Measurements from ENCODE around the gene WAPL. TPM values are rescaled to one million over a fixed set of nuclear protein-coding genes. Genes with fewer than 3 reads are reported as not detected.

WAPL gene
- total and polyA plus RNA-seq, 8 donors: 7.1 to 22.0 (median 12.4) TPM

DNA sequence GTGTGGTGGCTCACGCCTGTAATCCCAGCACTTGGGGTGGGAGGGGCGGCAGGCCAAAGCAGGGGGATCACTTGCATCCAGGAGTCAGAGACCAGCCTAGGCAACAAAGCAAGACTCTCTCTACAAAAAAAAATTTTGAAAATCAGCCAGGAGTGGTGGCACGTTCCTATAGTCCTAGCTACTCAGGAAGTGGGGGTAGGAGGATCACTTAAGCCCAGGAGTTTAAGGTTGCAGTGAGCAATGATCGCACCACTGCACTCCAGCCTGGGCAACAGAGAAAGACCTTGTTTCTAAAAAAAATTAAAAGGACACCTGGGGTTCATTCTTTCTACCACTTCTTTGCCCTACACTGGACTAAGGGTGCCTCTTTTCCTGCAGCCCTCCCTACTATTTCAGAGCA is 15.1 kb downstream of the WAPL start:
- Histone ChIP-seq H3K9me3 (no peaks in the 10 kb centered on the region), H3K4me1 (peaks cover 0 to 6% (median 4%) of the 10 kb centered on the region in 3 donors), H3K27ac (no peak overlapping the region), H3K36me3 (no peaks in the 10 kb centered on the region), H3K4me3 (no peak overlapping the region), H3K27me3 (no peaks in the 10 kb centered on the region)
- ATAC-seq: no peak
- TF ChIP-seq, protein P1, sequence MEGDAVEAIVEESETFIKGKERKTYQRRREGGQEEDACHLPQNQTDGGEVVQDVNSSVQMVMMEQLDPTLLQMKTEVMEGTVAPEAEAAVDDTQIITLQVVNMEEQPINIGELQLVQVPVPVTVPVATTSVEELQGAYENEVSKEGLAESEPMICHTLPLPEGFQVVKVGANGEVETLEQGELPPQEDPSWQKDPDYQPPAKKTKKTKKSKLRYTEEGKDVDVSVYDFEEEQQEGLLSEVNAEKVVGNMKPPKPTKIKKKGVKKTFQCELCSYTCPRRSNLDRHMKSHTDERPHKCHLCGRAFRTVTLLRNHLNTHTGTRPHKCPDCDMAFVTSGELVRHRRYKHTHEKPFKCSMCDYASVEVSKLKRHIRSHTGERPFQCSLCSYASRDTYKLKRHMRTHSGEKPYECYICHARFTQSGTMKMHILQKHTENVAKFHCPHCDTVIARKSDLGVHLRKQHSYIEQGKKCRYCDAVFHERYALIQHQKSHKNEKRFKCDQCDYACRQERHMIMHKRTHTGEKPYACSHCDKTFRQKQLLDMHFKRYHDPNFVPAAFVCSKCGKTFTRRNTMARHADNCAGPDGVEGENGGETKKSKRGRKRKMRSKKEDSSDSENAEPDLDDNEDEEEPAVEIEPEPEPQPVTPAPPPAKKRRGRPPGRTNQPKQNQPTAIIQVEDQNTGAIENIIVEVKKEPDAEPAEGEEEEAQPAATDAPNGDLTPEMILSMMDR (IDR thresholded peaks at IDR 0.05): no peak
- WGBS, 2 donors: 70% methylated on average over 4 of the region's 4 CpGs
- FAIRE-seq: no peak
- intact Hi-C loops (cut with DNase I): no loop called here
- DNase-seq: no peak

DNA sequence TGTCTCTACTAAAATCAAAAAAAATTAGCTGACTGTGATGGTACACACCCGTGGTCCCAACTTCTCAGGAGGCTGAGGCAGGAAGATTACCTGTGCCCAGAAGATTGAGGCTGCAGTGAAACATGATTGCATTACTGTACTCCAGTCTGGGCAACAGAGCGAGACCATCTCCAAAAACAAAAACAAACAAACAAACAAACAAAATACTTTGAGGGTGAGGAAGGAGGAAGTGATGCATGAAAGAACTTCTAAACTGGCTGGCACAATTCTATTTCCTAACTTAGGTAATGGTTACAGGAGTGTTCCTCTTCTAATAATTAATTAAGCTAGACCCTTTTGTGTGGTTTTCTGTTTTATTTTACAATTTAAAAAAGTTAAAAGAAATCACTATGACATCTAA is 15.5 kb downstream of the WAPL start:
- WGBS, 2 donors: 75 to 80% methylated on average over 2 of the region's 2 CpGs
- FAIRE-seq: no peak
- H3K9me3 ChIP-seq: no peaks in the 10 kb centered on the region
- H3K4me3 ChIP-seq: no peak overlapping the region
- peaks cover 3 to 10% (median 4%) of the 10 kb centered on the region in 3 donors for H3K4me1 ChIP-seq
- intact Hi-C loops (cut with DNase I): no loop called here
- ATAC-seq: no peak
- DNase-seq: no peak
- H3K36me3 ChIP-seq: no peaks in the 10 kb centered on the region
- no peak overlapping the region for H3K27ac ChIP-seq
- no peaks in the 10 kb centered on the region for H3K27me3 ChIP-seq
- TF ChIP-seq, protein P1 (IDR thresholded peaks at IDR 0.05): no peak

DNA sequence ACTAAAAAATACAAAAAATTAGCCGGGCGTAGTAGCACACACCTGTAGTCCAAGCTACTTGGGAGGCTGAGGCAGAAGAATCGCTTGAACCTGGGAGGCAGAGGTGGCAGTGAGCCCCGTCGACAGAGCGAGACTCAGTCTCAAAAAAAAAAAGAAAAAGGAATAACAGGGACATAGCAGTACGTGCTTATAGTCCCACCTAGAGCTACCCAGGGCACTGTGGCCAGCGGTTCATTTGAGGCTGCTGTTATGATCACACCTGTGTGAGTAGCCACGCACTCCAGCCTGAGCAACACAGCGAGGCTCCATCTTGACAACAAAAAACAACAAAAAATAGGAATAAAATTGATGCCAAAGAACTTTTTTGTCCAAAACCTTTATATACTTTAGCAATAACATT is 17.1 kb downstream of the WAPL start:
- ATAC-seq (no peak), DNase-seq (no peak), FAIRE-seq (no peak)
- no peak overlapping the region for H3K4me3 ChIP-seq
- H3K4me1 ChIP-seq: peaks cover 4 to 20% (median 11%) of the 10 kb centered on the region in 3 donors
- no peaks in the 10 kb centered on the region for H3K9me3 ChIP-seq
- WGBS, 2 donors: 95 to 98% methylated on average over 10 of the region's 10 CpGs
- TF ChIP-seq, protein P1 (IDR thresholded peaks at IDR 0.05): no peak
- no peaks in the 10 kb centered on the region for H3K36me3 ChIP-seq
- no peaks in the 10 kb centered on the region for H3K27me3 ChIP-seq
- intact Hi-C loops (cut with DNase I): no loop called here
- no peak overlapping the region for H3K27ac ChIP-seq

DNA sequence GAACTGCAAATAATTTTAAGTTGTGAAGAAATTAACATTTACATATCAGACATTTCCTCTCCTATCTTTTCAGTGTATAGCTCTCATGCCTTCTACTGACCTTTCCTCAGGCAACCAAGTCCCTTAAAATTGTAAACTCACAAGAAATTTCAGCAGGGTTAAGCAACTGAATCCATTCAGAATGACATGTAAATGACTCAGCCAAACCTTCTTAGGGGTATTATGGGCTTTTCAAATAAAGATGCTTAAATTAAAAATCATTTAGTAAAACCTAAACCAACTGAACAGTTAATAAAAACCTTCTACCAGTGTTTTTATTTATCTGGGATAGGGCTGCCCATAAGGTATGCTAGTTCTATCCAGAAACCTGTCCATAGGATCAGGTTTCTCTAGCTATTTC is 20.7 kb downstream of the WAPL start:
- TF ChIP-seq, protein P1 (IDR thresholded peaks at IDR 0.05): no peak
- Histone ChIP-seq H3K27ac (no peak overlapping the region), H3K4me1 (peaks cover 0 to 30% (median 29%) of the 10 kb centered on the region in 3 donors), H3K36me3 (no peaks in the 10 kb centered on the region), H3K4me3 (no peak overlapping the region), H3K9me3 (no peaks in the 10 kb centered on the region), H3K27me3 (no peaks in the 10 kb centered on the region)
- ATAC-seq (no peak), DNase-seq (no peak), FAIRE-seq (no peak)
- intact Hi-C loops (cut with DNase I): no loop called here

DNA sequence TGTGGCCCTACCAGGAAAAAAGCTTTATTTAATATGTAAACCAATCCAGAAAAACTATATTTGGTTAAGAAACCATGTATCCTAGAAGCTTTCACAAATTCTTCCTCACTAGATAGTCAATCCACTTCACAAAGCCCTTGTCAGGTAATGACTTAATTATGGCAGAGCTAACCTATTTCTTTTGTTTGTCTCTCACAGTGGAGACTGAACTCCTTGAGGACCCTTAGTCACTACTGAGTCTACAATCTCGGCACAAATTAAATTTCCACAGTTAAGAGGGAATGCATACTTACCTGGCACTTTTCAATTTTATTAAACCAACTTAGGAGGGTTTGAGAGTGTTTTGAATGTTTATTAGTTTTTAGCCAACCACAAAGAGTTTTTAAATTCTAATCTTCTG is 23.0 kb downstream of the WAPL start:
- no peak for DNase-seq
- FAIRE-seq: no peak
- H3K27ac ChIP-seq: peak overlapping the region in 2 of 4 donors; percentile 13 to 20
- no peak for ATAC-seq
- TF ChIP-seq, protein P1 (IDR thresholded peaks at IDR 0.05): no peak
- H3K27me3 ChIP-seq: no peaks in the 10 kb centered on the region
- intact Hi-C loops (cut with DNase I): no loop called here
- H3K9me3 ChIP-seq: no peaks in the 10 kb centered on the region
- peaks cover 0 to 30% (median 29%) of the 10 kb centered on the region in 3 donors for H3K4me1 ChIP-seq
- 74 to 79% methylated on average over 1 of the region's 1 CpG for WGBS, 2 donors
- H3K4me3 ChIP-seq: no peak overlapping the region
- H3K36me3 ChIP-seq: no peaks in the 10 kb centered on the region
